ENCODE data around the gene PKP2.

Gene PKP2

GRCh38 chr12:32743264-32743663 is 153.3 kb downstream of the PKP2 start:
- DNase-seq = no peak

GRCh38 chr12:32742133-32742532 is 154.4 kb downstream of the PKP2 start:
- no peak for DNase-seq
